HepG2 (cell line): ENCODE measurements around the gene NRGN. TPM values are rescaled to one million over a fixed set of nuclear protein-coding genes. Genes with fewer than 3 reads are reported as not detected.

ENCODE experiments used
- ARNT ChIP-seq: fragments of 450-650 bp; IDR thresholded peaks from 2 replicates; pipeline ENCODE4 v1.6.1; 2017
- ARNT2 ChIP-seq: sonication (generic); formaldehyde crosslinking; IDR thresholded peaks from 2 replicates; pipeline ENCODE4 v1.8.0; 2022; ENCODE audit warnings: mild to moderate bottlenecking, low read depth, missing genetic modification reagents, moderate library complexity
- ATAD3A ChIP-seq: sonication (generic); formaldehyde crosslinking; IDR thresholded peaks from 2 replicates; pipeline ENCODE4 v1.4.0; 2020; ENCODE audit warnings: missing genetic modification reagents
- DMAP1 ChIP-seq: IDR thresholded peaks from 2 replicates; pipeline ENCODE4 v1.6.1; 2016
- GABPB1 ChIP-seq: IDR thresholded peaks from 2 replicates; pipeline ENCODE4 v1.6.1; 2016; ENCODE audit warnings: mild to moderate bottlenecking, missing genetic modification reagents, moderate library complexity, missing compliant biosample characterization
- GTF2F1 ChIP-seq: fragments of 150-350 bp; IDR thresholded peaks from 2 replicates; pipeline ENCODE4 v1.6.1; 2014; ENCODE audit warnings: low read length
- HES4 ChIP-seq: sonication (generic); formaldehyde crosslinking; IDR thresholded peaks from 2 replicates; pipeline ENCODE4 v1.9.0; 2021; ENCODE audit warnings: mild to moderate bottlenecking, missing genetic modification reagents, borderline replicate concordance
- HMG20B ChIP-seq: conservative IDR thresholded peaks from 2 replicates; pipeline ENCODE4 v1.6.1; 2016; ENCODE audit warnings: missing genetic modification reagents, missing compliant biosample characterization
- HNRNPLL ChIP-seq: fragments of 200-400 bp; formaldehyde crosslinking; IDR thresholded peaks from 2 replicates; pipeline ENCODE4 v1.6.1; 2017; ENCODE audit warnings: mild to moderate bottlenecking, low read depth, low read length; ENCODE audit not compliant: poor library complexity, severe bottlenecking
- KLF11 ChIP-seq: IDR thresholded peaks from 2 replicates; pipeline ENCODE4 v1.6.1; 2016; ENCODE audit warnings: missing compliant biosample characterization
- MAFF ChIP-seq: IDR thresholded peaks from 2 replicates; pipeline ENCODE4 v1.6.1; 2011; ENCODE audit warnings: low read depth, low read length, improper control_type of control experiment
- NR2F6 ChIP-seq, 2 experiments: IDR thresholded peaks; 2 replicates each; pipeline ENCODE4 v1.6.1; 2016; ENCODE audit warnings: antibody characterized with exemption in 1 of 2, mild to moderate bottlenecking in 1 of 2
- PRMT3 ChIP-seq: sonication (generic); formaldehyde crosslinking; IDR thresholded peaks from 2 replicates; pipeline ENCODE4 v1.8.1; 2022; ENCODE audit warnings: low read depth, mild to moderate bottlenecking, moderate library complexity, missing genetic modification reagents, borderline replicate concordance
- RARA ChIP-seq: IDR thresholded peaks from 2 replicates; pipeline ENCODE4 v1.6.1; 2016; ENCODE audit warnings: missing genetic modification reagents, missing compliant biosample characterization
- SAFB2 ChIP-seq: sonication (generic); formaldehyde crosslinking; IDR thresholded peaks from 2 replicates; pipeline ENCODE4 v1.5.1; 2020; ENCODE audit warnings: missing genetic modification reagents, low read depth, mild to moderate bottlenecking, borderline replicate concordance
- THAP11 ChIP-seq: IDR thresholded peaks from 2 replicates; pipeline ENCODE4 v1.6.1; 2016; ENCODE audit warnings: missing biosample characterization, missing genetic modification reagents
- ZBTB38 ChIP-seq: sonication (generic); formaldehyde crosslinking; IDR thresholded peaks from 2 replicates; pipeline ENCODE4 v1.5.1; 2020; ENCODE audit warnings: mild to moderate bottlenecking, missing genetic modification reagents
- ZNF780A ChIP-seq: sonication (generic); formaldehyde crosslinking; IDR thresholded peaks from 2 replicates; pipeline ENCODE4 v1.8.0; 2022; ENCODE audit warnings: mild to moderate bottlenecking, missing genetic modification reagents, moderate library complexity
- ZNF788 ChIP-seq: sonication (generic); formaldehyde crosslinking; IDR thresholded peaks from 2 replicates; pipeline ENCODE4 v1.5.0; 2020; ENCODE audit warnings: mild to moderate bottlenecking, missing genetic modification reagents, borderline replicate concordance
- ZNF883 ChIP-seq: sonication (generic); formaldehyde crosslinking; IDR thresholded peaks from 2 replicates; pipeline ENCODE4 v1.5.1; 2020; ENCODE audit warnings: mild to moderate bottlenecking, missing genetic modification reagents; ENCODE audit errors: not compliant biosample characterization
- polyA plus RNA-seq, 8 experiments: library from polyadenylated mRNA; depleted of rRNA in 3 of 8; stranded (reverse) in 7 of 8; unstranded in 1 of 8; fragments of >200 nt; fragmentation: Illumina TruSeq in 4 of 8; extraction: Trizol in 4 of 8; gene quantifications; 2 replicates each; pipeline versions ENCODE4 v1.2.1 to v1.2.3, GENCODE V29; 2011 to 2016; ENCODE audit warnings: low read depth in 4 of 8, missing spikeins in 1 of 8, mixed read lengths in 1 of 8; ENCODE audit not compliant: insufficient read depth in 1 of 8
- total RNA-seq, 5 experiments: library from RNA; depleted of rRNA; stranded (reverse); fragments of >200 nt; fragmentation: Illumina TruSeq; extraction: Trizol; gene quantifications; 2 replicates each; pipeline ENCODE4 v1.2.3, GENCODE V29; 2016; ENCODE audit warnings: low read depth in 1 of 5
- TF ChIP-seq, protein P1 (sequence below): sonication (generic); formaldehyde crosslinking; IDR thresholded peaks from 2 replicates; pipeline ENCODE4 v1.4.0; 2020; ENCODE audit warnings: missing genetic modification reagents
- TF ChIP-seq, protein P2 (sequence below): sonication (generic); formaldehyde crosslinking; IDR thresholded peaks from 2 replicates; pipeline ENCODE4 v1.5.0; 2020; ENCODE audit warnings: mild to moderate bottlenecking, missing genetic modification reagents, borderline replicate concordance
- TF ChIP-seq, protein P3 (sequence below): sonication (generic); formaldehyde crosslinking; IDR thresholded peaks from 2 replicates; pipeline ENCODE4 v1.5.1; 2020; ENCODE audit warnings: missing genetic modification reagents, mild to moderate bottlenecking, borderline replicate concordance
- TF ChIP-seq, protein P4 (sequence below): sonication (generic); formaldehyde crosslinking; IDR thresholded peaks from 2 replicates; pipeline ENCODE4 v1.4.0; 2020; ENCODE audit warnings: mild to moderate bottlenecking, missing genetic modification reagents
- TF ChIP-seq, protein P5 (sequence below): sonication (generic); formaldehyde crosslinking; IDR thresholded peaks from 2 replicates; pipeline ENCODE4 v1.8.0; 2022; ENCODE audit warnings: missing genetic modification reagents, mild to moderate bottlenecking, borderline replicate concordance

Gene NRGN
- total and polyA plus RNA-seq, 2 of the 13 experiments (the other 11 are each of a cell fraction or from before 2014, with no cell fraction given): 0.22 TPM; not detected in 1

DNA sequence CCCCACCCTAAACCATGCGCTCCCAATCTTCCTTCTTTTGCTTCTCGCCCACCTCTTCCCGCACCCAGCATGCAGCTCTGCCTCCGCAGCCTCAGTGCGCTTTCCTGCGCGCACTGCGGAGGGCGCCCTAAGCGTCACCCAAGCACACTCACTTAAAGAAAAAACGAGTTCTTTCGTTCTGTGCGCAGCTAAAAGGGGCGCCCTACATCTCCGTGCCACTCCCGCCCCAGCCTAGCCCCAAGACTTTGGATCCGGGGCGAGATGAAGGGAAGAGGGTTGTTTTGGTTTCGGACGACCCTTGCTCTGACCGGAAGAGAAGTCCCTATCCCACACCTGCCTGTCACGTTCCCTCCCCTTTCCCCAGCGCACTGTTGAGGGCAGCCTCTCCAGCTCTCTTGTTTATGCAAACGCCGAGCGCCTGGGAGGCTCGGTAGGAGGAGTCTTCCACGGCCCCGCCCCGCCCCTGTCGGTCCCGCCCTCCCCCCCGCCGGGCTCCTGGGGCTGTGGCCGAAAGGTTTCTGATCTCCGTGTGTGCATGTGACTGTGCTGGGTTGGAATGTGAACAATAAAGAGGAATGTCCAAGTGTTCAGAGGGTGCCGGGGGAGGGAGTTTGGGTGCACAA, 7.0 kb downstream of the NRGN start (continued):
- TF ChIP-seq KLF11 (CRISPR knock-in tag) (no peak), NR2F6 (IDR thresholded peaks at IDR 0.05) (no peak), NR2F6 (CRISPR knock-in tag; IDR thresholded peaks at IDR 0.05) (peak; percentile 30; the same call in 1 of the 2 replicates), ZNF780A (CRISPR knock-in tag) (no peak), ZNF788 (CRISPR knock-in tag) (peak; percentile 14; the same call in 1 of the 2 replicates), DMAP1 (CRISPR knock-in tag) (peak; percentile 52; the same call in 1 of the 2 replicates), THAP11 (CRISPR knock-in tag) (peak; percentile 41; the same call in 1 of the 2 replicates), MAFF (no peak), ZBTB38 (CRISPR knock-in tag) (peak; percentile 27; the same call in 1 of the 2 replicates), ARNT (no peak), ATAD3A (CRISPR knock-in tag) (no peak), SAFB2 (peak; percentile 73; the same call in 1 of the 2 replicates), GTF2F1 (no peak), HMG20B (peak; percentile 20; the same call in 1 of the 2 replicates), ARNT2 (CRISPR knock-in tag) (0 out of 2 replicates have a peak, but pooled peaks have one; percentile 53), HES4 (CRISPR knock-in tag) (no peak), PRMT3 (CRISPR knock-in tag) (peak; percentile 79; the same call in 1 of the 2 replicates), RARA (CRISPR knock-in tag) (no peak), ZNF883 (CRISPR knock-in tag) (peak; percentile 18), GABPB1 (CRISPR knock-in tag) (peak; percentile 69), HNRNPLL (peak; percentile 91)
- TF ChIP-seq, protein P1, sequence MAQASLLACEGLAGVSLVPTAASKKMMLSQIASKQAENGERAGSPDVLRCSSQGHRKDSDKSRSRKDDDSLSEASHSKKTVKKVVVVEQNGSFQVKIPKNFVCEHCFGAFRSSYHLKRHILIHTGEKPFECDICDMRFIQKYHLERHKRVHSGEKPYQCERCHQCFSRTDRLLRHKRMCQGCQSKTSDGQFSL (CRISPR knock-in tag): 0 out of 2 replicates have a peak, but pooled peaks have one; percentile 35
- TF ChIP-seq, protein P2, sequence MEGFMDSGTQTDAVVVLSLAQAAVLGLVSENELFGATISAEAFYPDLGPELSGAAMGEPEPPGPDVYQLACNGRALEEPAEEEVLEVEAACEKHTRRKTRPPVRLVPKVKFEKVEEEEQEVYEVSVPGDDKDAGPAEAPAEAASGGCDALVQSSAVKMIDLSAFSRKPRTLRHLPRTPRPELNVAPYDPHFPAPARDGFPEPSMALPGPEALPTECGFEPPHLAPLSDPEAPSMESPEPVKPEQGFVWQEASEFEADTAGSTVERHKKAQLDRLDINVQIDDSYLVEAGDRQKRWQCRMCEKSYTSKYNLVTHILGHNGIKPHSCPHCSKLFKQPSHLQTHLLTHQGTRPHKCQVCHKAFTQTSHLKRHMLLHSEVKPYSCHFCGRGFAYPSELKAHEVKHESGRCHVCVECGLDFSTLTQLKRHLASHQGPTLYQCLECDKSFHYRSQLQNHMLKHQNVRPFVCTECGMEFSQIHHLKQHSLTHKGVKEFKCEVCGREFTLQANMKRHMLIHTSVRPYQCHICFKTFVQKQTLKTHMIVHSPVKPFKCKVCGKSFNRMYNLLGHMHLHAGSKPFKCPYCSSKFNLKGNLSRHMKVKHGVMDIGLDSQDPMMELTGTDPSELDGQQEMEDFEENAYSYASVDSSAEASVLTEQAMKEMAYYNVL (CRISPR knock-in tag): peak; percentile 38; the same call in 1 of the 2 replicates
- TF ChIP-seq, protein P3, sequence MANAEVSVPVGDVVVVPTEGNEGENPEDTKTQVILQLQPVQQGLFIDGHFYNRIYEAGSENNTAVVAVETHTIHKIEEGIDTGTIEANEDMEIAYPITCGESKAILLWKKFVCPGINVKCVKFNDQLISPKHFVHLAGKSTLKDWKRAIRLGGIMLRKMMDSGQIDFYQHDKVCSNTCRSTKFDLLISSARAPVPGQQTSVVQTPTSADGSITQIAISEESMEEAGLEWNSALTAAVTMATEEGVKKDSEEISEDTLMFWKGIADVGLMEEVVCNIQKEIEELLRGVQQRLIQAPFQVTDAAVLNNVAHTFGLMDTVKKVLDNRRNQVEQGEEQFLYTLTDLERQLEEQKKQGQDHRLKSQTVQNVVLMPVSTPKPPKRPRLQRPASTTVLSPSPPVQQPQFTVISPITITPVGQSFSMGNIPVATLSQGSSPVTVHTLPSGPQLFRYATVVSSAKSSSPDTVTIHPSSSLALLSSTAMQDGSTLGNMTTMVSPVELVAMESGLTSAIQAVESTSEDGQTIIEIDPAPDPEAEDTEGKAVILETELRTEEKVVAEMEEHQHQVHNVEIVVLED: peak; percentile 62; the same call in 1 of the 2 replicates
- TF ChIP-seq, protein P4, sequence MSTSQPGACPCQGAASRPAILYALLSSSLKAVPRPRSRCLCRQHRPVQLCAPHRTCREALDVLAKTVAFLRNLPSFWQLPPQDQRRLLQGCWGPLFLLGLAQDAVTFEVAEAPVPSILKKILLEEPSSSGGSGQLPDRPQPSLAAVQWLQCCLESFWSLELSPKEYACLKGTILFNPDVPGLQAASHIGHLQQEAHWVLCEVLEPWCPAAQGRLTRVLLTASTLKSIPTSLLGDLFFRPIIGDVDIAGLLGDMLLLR (CRISPR knock-in tag): 0 out of 2 replicates have a peak, but pooled peaks have one; percentile 24
- TF ChIP-seq, protein P5, sequence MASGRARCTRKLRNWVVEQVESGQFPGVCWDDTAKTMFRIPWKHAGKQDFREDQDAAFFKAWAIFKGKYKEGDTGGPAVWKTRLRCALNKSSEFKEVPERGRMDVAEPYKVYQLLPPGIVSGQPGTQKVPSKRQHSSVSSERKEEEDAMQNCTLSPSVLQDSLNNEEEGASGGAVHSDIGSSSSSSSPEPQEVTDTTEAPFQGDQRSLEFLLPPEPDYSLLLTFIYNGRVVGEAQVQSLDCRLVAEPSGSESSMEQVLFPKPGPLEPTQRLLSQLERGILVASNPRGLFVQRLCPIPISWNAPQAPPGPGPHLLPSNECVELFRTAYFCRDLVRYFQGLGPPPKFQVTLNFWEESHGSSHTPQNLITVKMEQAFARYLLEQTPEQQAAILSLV (CRISPR knock-in tag): peak; percentile 58; the same call in 1 of the 2 replicates
